H1 (cell line): ENCODE results near the gene DYNC1I1. TPM values are rescaled to one million over a fixed set of nuclear protein-coding genes. Genes with fewer than 3 reads are reported as not detected.

ENCODE experiments used
- CTCF ChIA-PET: fragments of 300-600 bp; sonication (Branson Sonifier 250); formaldehyde crosslinking; loops from one replicate; lab custom pipeline; 2021; ENCODE audit not compliant: partially characterized antibody; lab: Charles Lee
- POLR2A ChIA-PET: fragments of 300-600 bp; sonication (Branson Sonifier 250); formaldehyde crosslinking; loops from one replicate; lab custom pipeline; 2021; ENCODE audit warnings: inconsistent platforms; ENCODE audit not compliant: partially characterized antibody; lab: Charles Lee
- DNase-seq, 2 experiments: peaks; one replicate each; pipeline versions ENCODE4 v3.0.0 to v3.0.0-alpha.2; 2010 to 2022; ENCODE audit warnings: low spot score in 2 of 2, low read depth in 1 of 2, mixed read lengths in 1 of 2
- FAIRE-seq: peaks from 2 replicates; lab custom pipeline; 2011; peaks lifted over from hg19 to GRCh38; lab: Jason Lieb, UNC
- H2AFZ ChIP-seq: 2 replicates; pipeline ENCODE4 v1.8.1; 2012; ENCODE audit warnings: low read length, inconsistent platforms
- H2AK5ac ChIP-seq: 2 replicates; pipeline ENCODE4 v1.6.1; 2013; ENCODE audit warnings: low read depth, low read length
- H2BK120ac ChIP-seq: replicated peaks from 2 replicates; pipeline ENCODE3; 2013; ENCODE audit warnings: low read depth, low read length, inconsistent platforms
- H2BK12ac ChIP-seq: 2 replicates; pipeline ENCODE4 v1.6.1; 2013; ENCODE audit warnings: low read depth, low read length
- H2BK15ac ChIP-seq: 2 replicates; pipeline ENCODE4 v1.6.1; 2013; ENCODE audit warnings: low read length
- H2BK20ac ChIP-seq: 2 replicates; pipeline ENCODE4 v1.6.1; 2013; ENCODE audit warnings: low read length
- H2BK5ac ChIP-seq: 2 replicates; pipeline ENCODE4 v1.6.1; 2013; ENCODE audit warnings: low read depth, low read length
- H3K14ac ChIP-seq: 2 replicates; pipeline ENCODE4 v1.6.1; 2013; ENCODE audit warnings: inconsistent platforms; ENCODE audit not compliant: insufficient read length
- H3K18ac ChIP-seq: 2 replicates; pipeline ENCODE4 v1.6.1; 2013; ENCODE audit warnings: low read length; ENCODE audit errors: extremely low read depth
- H3K23ac ChIP-seq: 2 replicates; pipeline ENCODE4 v1.6.1; 2013; ENCODE audit warnings: inconsistent platforms; ENCODE audit not compliant: insufficient read length
- H3K23me2 ChIP-seq: 2 replicates; pipeline ENCODE4 v1.6.1; 2013; ENCODE audit warnings: low read depth, low read length
- H3K27ac ChIP-seq: 2 replicates; pipeline ENCODE4 v1.6.1; 2011; ENCODE audit warnings: low read depth, low read length, inconsistent platforms
- H3K27me3 ChIP-seq, 4 experiments: replicated peaks in 1 of 4; 1 replicate in 1 of 4; 2 replicates in 3 of 4; pipeline versions ENCODE4 v1.6.1 to v1.8.1; 2011 to 2013; ENCODE audit warnings: low read length in 3 of 4, mild to moderate bottlenecking in 3 of 4, inconsistent platforms in 2 of 4, mixed read lengths in 2 of 4, moderate library complexity in 1 of 4; ENCODE audit not compliant: control insufficient read depth in 3 of 4, insufficient read depth in 3 of 4; ENCODE audit errors: extremely low read depth in 1 of 4
- H3K36me3 ChIP-seq, 4 experiments: 2 replicates each; pipeline versions ENCODE4 v1.6.1 to v1.8.1; 2011 to 2013; ENCODE audit warnings: mild to moderate bottlenecking in 4 of 4, low read length in 3 of 4, moderate library complexity in 2 of 4, control low read depth in 1 of 4, inconsistent platforms in 1 of 4; ENCODE audit not compliant: insufficient read depth in 4 of 4, control insufficient read depth in 2 of 4
- H3K4ac ChIP-seq: replicated peaks from 2 replicates; pipeline ENCODE3; 2013; ENCODE audit warnings: low read length, low read depth, mixed read lengths, inconsistent platforms; ENCODE audit not compliant: insufficient read length
- H3K4me1 ChIP-seq, 4 experiments: replicated peaks in 1 of 4; 1 replicate in 1 of 4; 2 replicates in 3 of 4; pipeline versions ENCODE4 v1.6.1 to v1.8.1; 2011 to 2013; ENCODE audit warnings: low read length in 3 of 4, inconsistent platforms in 2 of 4, mixed read lengths in 1 of 4; ENCODE audit not compliant: insufficient read depth in 4 of 4, control insufficient read depth in 3 of 4
- H3K4me2 ChIP-seq, 2 experiments: 2 replicates each; pipeline versions ENCODE4 v1.6.1 to v1.8.1; 2011 to 2013; ENCODE audit warnings: low read depth in 2 of 2, low read length in 2 of 2, control low read depth in 1 of 2, inconsistent platforms in 1 of 2, mild to moderate bottlenecking in 1 of 2; ENCODE audit not compliant: insufficient read depth in 1 of 2
- H3K4me3 ChIP-seq, 4 experiments: fragments of 200-600, 300-600 bp in 1 of 4; sonication (generic), shearing (Covaris generic), sonication (Bioruptor Twin) in 1 of 4; 2 replicates each; pipeline versions ENCODE4 v1.5.1 to v1.8.1; 2011 to 2016; ENCODE audit warnings: low read length in 4 of 4, low read depth in 3 of 4, control low read depth in 2 of 4, inconsistent platforms in 2 of 4, mild to moderate bottlenecking in 2 of 4, mixed read lengths in 1 of 4, moderate library complexity in 1 of 4; ENCODE audit not compliant: insufficient read depth in 2 of 4; ENCODE audit errors: extremely low read depth in 1 of 4
- H3K56ac ChIP-seq: replicated peaks from 2 replicates; pipeline ENCODE3; 2013; ENCODE audit warnings: low read depth, mild to moderate bottlenecking, mixed read lengths, low read length, inconsistent platforms; ENCODE audit not compliant: insufficient read length
- H3K79me1 ChIP-seq: 2 replicates; pipeline ENCODE4 v1.6.1; 2013; ENCODE audit warnings: low read depth, low read length, control low read depth
- H3K79me2 ChIP-seq, 2 experiments: 2 replicates each; pipeline versions ENCODE4 v1.6.1 to v1.8.1; 2012 to 2013; ENCODE audit warnings: low read length in 2 of 2, mild to moderate bottlenecking in 2 of 2, inconsistent platforms in 1 of 2; ENCODE audit not compliant: insufficient read depth in 2 of 2, control insufficient read depth in 1 of 2
- H3K9ac ChIP-seq, 4 experiments: replicated peaks in 1 of 4; 1 replicate in 1 of 4; 2 replicates in 3 of 4; pipeline versions ENCODE4 v1.6.1 to v1.8.1; 2011 to 2013; ENCODE audit warnings: low read depth in 3 of 4, low read length in 3 of 4, control low read depth in 2 of 4, mild to moderate bottlenecking in 2 of 4, moderate library complexity in 2 of 4, inconsistent platforms in 1 of 4; ENCODE audit errors: extremely low read depth in 1 of 4
- H3K9me3 ChIP-seq, 2 experiments: 2 replicates each; pipeline versions ENCODE4 v1.6.1 to v1.8.1; 2012 to 2013; ENCODE audit warnings: mild to moderate bottlenecking in 2 of 2, moderate library complexity in 2 of 2, control low read depth in 1 of 2, inconsistent platforms in 1 of 2, low read depth in 1 of 2, low read length in 1 of 2, mixed read lengths in 1 of 2; ENCODE audit not compliant: insufficient read depth in 2 of 2
- H4K20me1 ChIP-seq, 2 experiments: replicated peaks in 1 of 2; 2 replicates each; pipeline versions ENCODE3 to v1.8.1; 2011 to 2013; ENCODE audit warnings: inconsistent platforms in 2 of 2, low read length in 2 of 2, mild to moderate bottlenecking in 1 of 2; ENCODE audit not compliant: insufficient read depth in 2 of 2, control insufficient read depth in 1 of 2
- H4K5ac ChIP-seq: 2 replicates; pipeline ENCODE4 v1.6.1; 2013; ENCODE audit warnings: low read length, low read depth, mixed read lengths, inconsistent platforms; ENCODE audit not compliant: insufficient read length
- H4K8ac ChIP-seq: 2 replicates; pipeline ENCODE4 v1.8.0; 2013; ENCODE audit warnings: mild to moderate bottlenecking, moderate library complexity, low read length, inconsistent platforms; ENCODE audit not compliant: insufficient read depth; ENCODE audit errors: extremely low read depth
- H4K91ac ChIP-seq: replicated peaks from 2 replicates; pipeline ENCODE3; 2013; ENCODE audit warnings: low read length, mixed read lengths, inconsistent platforms; ENCODE audit not compliant: insufficient read length
- CBX5 ChIP-seq: fragments of 300-800, 300-1000 bp; sonication (generic); IDR thresholded peaks from 2 replicates; pipeline ENCODE4 v1.7.1; 2016; ENCODE audit warnings: antibody characterized with exemption, low read length, low read depth
- CBX8 ChIP-seq: fragments of 300-800, 300-1000 bp; sonication (generic); IDR thresholded peaks from 2 replicates; pipeline ENCODE4 v1.7.1; 2016; ENCODE audit warnings: low read depth, low read length, borderline replicate concordance
- CHD1 ChIP-seq: IDR thresholded peaks from 2 replicates; pipeline ENCODE4 v1.6.1; 2012; ENCODE audit warnings: low read depth, low read length, improper control_type of control experiment
- CTBP2 ChIP-seq: IDR thresholded peaks from 2 replicates; pipeline ENCODE4 v1.7.0; 2011; ENCODE audit warnings: borderline replicate concordance, mild to moderate bottlenecking, moderate library complexity, mixed read lengths, low read length; ENCODE audit not compliant: insufficient read depth, insufficient read length
- GABPA ChIP-seq: IDR thresholded peaks from 2 replicates; pipeline ENCODE4 v1.6.1; 2011; ENCODE audit warnings: mild to moderate bottlenecking, low read length, moderate library complexity, borderline replicate concordance; ENCODE audit not compliant: insufficient read depth
- GTF2F1 ChIP-seq: IDR thresholded peaks from 2 replicates; pipeline ENCODE4 v1.6.1; 2012; ENCODE audit warnings: low read depth, low read length, improper control_type of control experiment, borderline replicate concordance
- MAFK ChIP-seq: IDR thresholded peaks from 2 replicates; pipeline ENCODE4 v1.6.1; 2012; ENCODE audit warnings: low read depth, mild to moderate bottlenecking, improper control_type of control experiment, low read length
- PHF8 ChIP-seq: fragments of 200-600 bp; sonication (generic); conservative IDR thresholded peaks from 2 replicates; pipeline ENCODE4 v1.7.1; 2012; ENCODE audit warnings: low read depth, mild to moderate bottlenecking, inconsistent platforms, low read length, moderate library complexity
- SAP30 ChIP-seq: fragments of 300-600 bp; sonication (generic); IDR thresholded peaks from 2 replicates; pipeline ENCODE4 v1.7.1; 2012; ENCODE audit warnings: low read length, moderate library complexity, mild to moderate bottlenecking, inconsistent platforms; ENCODE audit not compliant: insufficient read depth, insufficient replicate concordance
- SIN3A ChIP-seq, 2 experiments: IDR thresholded peaks in 1 of 2; conservative IDR thresholded peaks in 1 of 2; 2 replicates each; pipeline ENCODE4 v1.6.1; 2011 to 2012; ENCODE audit warnings: low read length in 2 of 2, improper control_type of control experiment in 1 of 2, low read depth in 1 of 2, mild to moderate bottlenecking in 1 of 2
- SUZ12 ChIP-seq: fragments of 200-600 bp; sonication (generic); IDR thresholded peaks from 2 replicates; pipeline ENCODE4 v1.6.1; 2012; ENCODE audit warnings: mild to moderate bottlenecking, inconsistent platforms, low read length, moderate library complexity, mixed read lengths
- TBP ChIP-seq: IDR thresholded peaks from 2 replicates; pipeline ENCODE4 v1.6.1; 2011; ENCODE audit warnings: low read depth, low read length, improper control_type of control experiment
- TCF12 ChIP-seq: IDR thresholded peaks from 2 replicates; pipeline ENCODE4 v1.6.1; 2011; ENCODE audit warnings: low read depth, mild to moderate bottlenecking, low read length
- ZNF274 ChIP-seq: IDR thresholded peaks from 2 replicates; pipeline ENCODE4 v1.7.0; 2012; ENCODE audit warnings: low read length, borderline replicate concordance; ENCODE audit errors: extremely low read depth
- WGBS, 2 experiments: shearing (Covaris generic) in 1 of 2; methylation state at CpG; one replicate each; pipeline versions ENCODE4 v1.1.6 to v1.1.7; 2013 to 2015; ENCODE audit warnings: low lambda C conversion rate in 2 of 2, mixed read lengths in 2 of 2, inconsistent platforms in 1 of 2, low coverage in 1 of 2, missing lambda C conversion rate in 1 of 2; ENCODE audit not compliant: insufficient replicate concordance in 2 of 2, insufficient coverage in 1 of 2, insufficient read length in 1 of 2; ENCODE audit errors: extremely low coverage in 1 of 2, missing lambda C conversion rate in 1 of 2; 5-methylcytosine and 5-hydroxymethylcytosine counted together
- polyA plus RNA-seq, 7 experiments: library from polyadenylated mRNA; depleted of rRNA in 3 of 7; stranded (reverse) in 5 of 7; unstranded in 2 of 7; fragments of >200 nt in 5 of 7; fragments of 200-250 nt in 2 of 7; gene quantifications; 1 replicate in 5 of 7; 2 replicates in 1 of 7; 4 replicates in 1 of 7; pipeline versions ENCODE4 v1.2.1 to v1.2.3, GENCODE V29; 2011 to 2013; ENCODE audit warnings: missing spikeins in 2 of 7, mixed read lengths in 2 of 7
- total RNA-seq: library from RNA; stranded (reverse); fragmentation: NEBNext Ultra II Directional; extraction: Animal tissue kit (Norgen Biotek cat#: 25700); gene quantifications from 2 replicates; pipeline ENCODE4 v1.2.1, GENCODE V29; 2021

The DYNC1I1 gene
- total and polyA plus RNA-seq, 2 of the 8 experiments (the other 6 are each of a cell fraction or from before 2014, with no cell fraction given) = 0.45 to 0.58 TPM

- no peak for FAIRE-seq
- Histone ChIP-seq H2BK120ac (no peak overlapping the region), H3K23me2 (no peaks in the 10 kb centered on the region; the same call in 1 of the 2 replicates), H3K4me2 (no peak overlapping the region), H3K27me3 (0 out of 7 replicates have a peak, but pooled peaks cover 0 to 2% (median 0%) of the 10 kb centered on the region in 4 experiments), H2AK5ac (no peak overlapping the region), H3K23ac (no peak overlapping the region), H3K14ac (no peak overlapping the region), H3K4me1 (no peaks in the 10 kb centered on the region), H3K9ac (no peak overlapping the region), H2AFZ (no peak overlapping the region), H4K20me1 (no peaks in the 10 kb centered on the region), H2BK12ac (no peak overlapping the region), H3K27ac (no peak overlapping the region), H2BK5ac (no peak overlapping the region), H3K9me3 (no peaks in the 10 kb centered on the region), H3K18ac (no peak overlapping the region), H2BK15ac (no peak overlapping the region), H3K36me3 (no peaks in the 10 kb centered on the region), H3K4ac (no peak overlapping the region), H2BK20ac (no peak overlapping the region), H4K5ac (no peak overlapping the region), H3K56ac (no peak overlapping the region), H3K79me2 (no peaks in the 10 kb centered on the region), H3K4me3 (no peak overlapping the region), H3K79me1 (no peaks in the 10 kb centered on the region), H4K91ac (no peak overlapping the region), H4K8ac (no peak overlapping the region)
- ChIA-PET POLR2A (no interaction called here), CTCF (interaction anchor here (0.9 to 1.9 kb wide), 4 partner anchors 29 to 74 kb away, joined by 3 to 6 read pairs (median 4); no protein-coding TSS in a partner anchor)
- 94% methylated on average over 1 of the region's 1 CpG; no CpG with 5 or more reads in 1 of the 2 experiments for WGBS, 2 experiments
- no peak for DNase-seq
- no peak for TF ChIP-seq SUZ12
- no peak for TF ChIP-seq CTBP2
- no peak for TF ChIP-seq GABPA
- TF ChIP-seq CHD1 = no peak
- no peak for TF ChIP-seq CBX5
- no peak for TF ChIP-seq CBX8
- no peak for TF ChIP-seq SAP30
- TF ChIP-seq MAFK = no peak
- TF ChIP-seq GTF2F1 = no peak
- TF ChIP-seq PHF8 = no peak
- no peak for TF ChIP-seq SIN3A (conservative IDR thresholded peaks at IDR 0.05 in 1 of 2, IDR thresholded peaks at IDR 0.05 in 1 of 2; ENCODE audit: low read depth in 1 of 2, low read length in 2 of 2)
- no peak for TF ChIP-seq ZNF274
- no peak for TF ChIP-seq TCF12
- no peak for TF ChIP-seq TBP
Measured at GRCh38 chr7:95766657-95767056, 5.7 kb upstream of the DYNC1I1 start.
